ENCODE measurements around the gene SLC12A5. TPM values are rescaled to one million over a fixed set of nuclear protein-coding genes. Genes with fewer than 3 reads are reported as not detected.

Gene SLC12A5
- total and polyA plus RNA-seq, 2 donors (not counting 1 experiment from before 2014, with no cell fraction given), result 0.32 TPM; not detected in 1

GRCh38 chr20:46035253-46035652 lies 6.2 kb downstream of the SLC12A5 start:
- POLR2A ChIA-PET, result no interaction called here
- TF ChIP-seq, protein P1, sequence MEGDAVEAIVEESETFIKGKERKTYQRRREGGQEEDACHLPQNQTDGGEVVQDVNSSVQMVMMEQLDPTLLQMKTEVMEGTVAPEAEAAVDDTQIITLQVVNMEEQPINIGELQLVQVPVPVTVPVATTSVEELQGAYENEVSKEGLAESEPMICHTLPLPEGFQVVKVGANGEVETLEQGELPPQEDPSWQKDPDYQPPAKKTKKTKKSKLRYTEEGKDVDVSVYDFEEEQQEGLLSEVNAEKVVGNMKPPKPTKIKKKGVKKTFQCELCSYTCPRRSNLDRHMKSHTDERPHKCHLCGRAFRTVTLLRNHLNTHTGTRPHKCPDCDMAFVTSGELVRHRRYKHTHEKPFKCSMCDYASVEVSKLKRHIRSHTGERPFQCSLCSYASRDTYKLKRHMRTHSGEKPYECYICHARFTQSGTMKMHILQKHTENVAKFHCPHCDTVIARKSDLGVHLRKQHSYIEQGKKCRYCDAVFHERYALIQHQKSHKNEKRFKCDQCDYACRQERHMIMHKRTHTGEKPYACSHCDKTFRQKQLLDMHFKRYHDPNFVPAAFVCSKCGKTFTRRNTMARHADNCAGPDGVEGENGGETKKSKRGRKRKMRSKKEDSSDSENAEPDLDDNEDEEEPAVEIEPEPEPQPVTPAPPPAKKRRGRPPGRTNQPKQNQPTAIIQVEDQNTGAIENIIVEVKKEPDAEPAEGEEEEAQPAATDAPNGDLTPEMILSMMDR (IDR thresholded peaks at IDR 0.05), result no peak
- no peak for TF ChIP-seq EZH2 (IDR thresholded peaks at IDR 0.05; ENCODE audit: borderline replicate concordance, insufficient read depth, low read depth, low read length, poor library complexity, severe bottlenecking)
- H3K4me2 ChIP-seq (replicated peaks; ENCODE audit: low read depth, low read length, poor library complexity, severe bottlenecking), result no peak overlapping the region
- DNase-seq, result no peak
- intact Hi-C loops (cut with micrococcal nuclease), result no loop called here
- CTCF ChIA-PET, result no interaction called here
- ATAC-seq (ENCODE audit: low read depth), result no peak
- H3K27ac ChIP-seq (ENCODE audit: low read length in 2 of 2), result no peak overlapping the region
- no peaks in the 10 kb centered on the region for H3K79me2 ChIP-seq (ENCODE audit: control insufficient read depth, insufficient read depth, low read length)
- H3K27ac Mint-ChIP-seq, result no peak overlapping the region
- no peak overlapping the region for H3K9ac ChIP-seq (ENCODE audit: low read length)
- no peak overlapping the region for H3K4me3 ChIP-seq (ENCODE audit: control extremely low read depth in 1 of 5, extremely low read depth in 1 of 5, insufficient read depth in 1 of 5, low read depth in 2 of 5, low read length in 4 of 5)
- H3K4me1 Mint-ChIP-seq, result no peaks in the 10 kb centered on the region
- WGBS (ENCODE audit: insufficient coverage), result 60% methylated on average over 4 of the region's 5 CpGs
- peaks cover 54% of the 10 kb centered on the region for H3K27me3 Mint-ChIP-seq
- H3K9me3 ChIP-seq (ENCODE audit: control extremely low read depth in 1 of 3, control insufficient read depth in 2 of 3, insufficient read depth in 1 of 3, low read length in 2 of 3), result peaks cover 0 to under 1% (median 0%) of the 10 kb centered on the region in 3 donors
- H3K9me3 Mint-ChIP-seq (ENCODE audit: insufficient read depth), result no peaks in the 10 kb centered on the region
- no peaks in the 10 kb centered on the region for H4K20me1 ChIP-seq (ENCODE audit: control insufficient read depth, insufficient read depth, low read length, poor library complexity, severe bottlenecking)
- H3K4me3 Mint-ChIP-seq, result no peak overlapping the region
- H3K36me3 ChIP-seq (replicated peaks in 1 of 2; ENCODE audit: control extremely low read depth in 1 of 2, control insufficient read depth in 1 of 2, extremely low read depth in 1 of 2, insufficient read depth in 2 of 2, low read length in 1 of 2), result no peaks in the 10 kb centered on the region
- peaks cover 0 to 61% (median 24%) of the 10 kb centered on the region in 4 experiments for H3K27me3 ChIP-seq (replicated peaks in 1 of 4; ENCODE audit: control extremely low read depth in 1 of 4, control insufficient read depth in 3 of 4, insufficient read depth in 4 of 4, low read length in 3 of 4)
- H3K4me1 ChIP-seq (ENCODE audit: control insufficient read depth in 2 of 2, insufficient read depth in 2 of 2, low read length in 2 of 2), result peaks cover 0 to 8% of the 10 kb centered on the region in 2 donors
- H2AFZ ChIP-seq (ENCODE audit: insufficient read depth, low read depth, low read length, poor library complexity, severe bottlenecking), result no peak overlapping the region

GRCh38 chr20:46035713-46036112 lies 6.7 kb downstream of the SLC12A5 start:
- no peak overlapping the region for H3K9ac ChIP-seq (ENCODE audit: low read length)
- H3K4me1 ChIP-seq (ENCODE audit: control insufficient read depth in 2 of 2, insufficient read depth in 2 of 2, low read length in 2 of 2), result peaks cover 0 to 8% of the 10 kb centered on the region in 2 donors
- POLR2A ChIA-PET, result no interaction called here
- H3K27me3 Mint-ChIP-seq, result peaks cover 54% of the 10 kb centered on the region
- no peak overlapping the region for H3K4me3 ChIP-seq (ENCODE audit: control extremely low read depth in 1 of 5, extremely low read depth in 1 of 5, insufficient read depth in 1 of 5, low read depth in 2 of 5, low read length in 4 of 5)
- no peaks in the 10 kb centered on the region for H3K36me3 ChIP-seq (replicated peaks in 1 of 2; ENCODE audit: control extremely low read depth in 1 of 2, control insufficient read depth in 1 of 2, extremely low read depth in 1 of 2, insufficient read depth in 2 of 2, low read length in 1 of 2)
- no peak for DNase-seq
- no peaks in the 10 kb centered on the region for H3K4me1 Mint-ChIP-seq
- H3K27ac Mint-ChIP-seq, result no peak overlapping the region
- no peak overlapping the region for H3K27ac ChIP-seq (ENCODE audit: low read length in 2 of 2)
- intact Hi-C loops (cut with micrococcal nuclease), result no loop called here
- H3K27me3 ChIP-seq (replicated peaks in 1 of 4; ENCODE audit: control extremely low read depth in 1 of 4, control insufficient read depth in 3 of 4, insufficient read depth in 4 of 4, low read length in 3 of 4), result peaks cover 0 to 61% (median 24%) of the 10 kb centered on the region in 4 experiments
- no peak for ATAC-seq (ENCODE audit: low read depth)
- H3K9me3 ChIP-seq (ENCODE audit: control extremely low read depth in 1 of 3, control insufficient read depth in 2 of 3, insufficient read depth in 1 of 3, low read length in 2 of 3), result peaks cover 0 to 3% (median 0%) of the 10 kb centered on the region in 3 donors
- CTCF ChIA-PET, result no interaction called here
- no peaks in the 10 kb centered on the region for H4K20me1 ChIP-seq (ENCODE audit: control insufficient read depth, insufficient read depth, low read length, poor library complexity, severe bottlenecking)
- no peak overlapping the region for H3K4me2 ChIP-seq (replicated peaks; ENCODE audit: low read depth, low read length, poor library complexity, severe bottlenecking)
- 72% methylated on average over 6 of the region's 6 CpGs for WGBS (ENCODE audit: insufficient coverage)
- H3K79me2 ChIP-seq (ENCODE audit: control insufficient read depth, insufficient read depth, low read length), result no peaks in the 10 kb centered on the region
- H2AFZ ChIP-seq (ENCODE audit: insufficient read depth, low read depth, low read length, poor library complexity, severe bottlenecking), result no peak overlapping the region
- no peaks in the 10 kb centered on the region for H3K9me3 Mint-ChIP-seq (ENCODE audit: insufficient read depth)
- H3K4me3 Mint-ChIP-seq, result no peak overlapping the region
- TF ChIP-seq, protein P1 (IDR thresholded peaks at IDR 0.05), result no peak
- no peak for TF ChIP-seq EZH2 (IDR thresholded peaks at IDR 0.05; ENCODE audit: borderline replicate concordance, insufficient read depth, low read depth, low read length, poor library complexity, severe bottlenecking)
